ENCODE data around the gene ACADM.
"Not testable (repeated sequence)": the region's sequence is repeated elsewhere in the genome, so short reads cannot be mapped to it uniquely, and the experiment has no call there.

ACADM gene

DNA sequence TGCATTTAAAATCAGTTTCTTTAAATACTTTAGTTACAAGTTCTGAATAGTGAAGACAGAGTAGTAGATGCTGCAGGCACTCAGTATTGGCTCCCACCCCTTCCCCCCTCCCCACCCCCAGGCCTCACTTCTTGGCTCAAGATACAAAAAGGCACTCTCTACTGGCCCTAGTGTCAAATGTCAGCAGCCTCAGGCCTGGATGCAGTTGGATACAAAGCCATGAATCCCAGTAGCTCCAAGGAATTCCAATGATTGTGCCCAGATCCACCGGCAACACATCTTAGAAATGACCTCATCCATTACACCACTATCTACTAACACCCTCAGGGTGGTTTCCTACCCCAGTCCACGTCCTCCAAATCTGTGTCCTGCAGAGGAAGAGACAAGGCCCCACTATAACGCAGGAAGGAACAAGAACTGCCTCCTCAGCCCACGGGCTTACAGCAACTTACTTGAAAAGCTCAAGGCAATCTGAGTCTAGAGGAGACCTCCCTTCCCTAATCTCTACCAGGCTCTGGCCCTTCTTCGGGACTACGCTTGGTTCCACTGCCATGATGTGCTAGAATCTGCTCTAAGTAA lies 17.6 kb downstream of the ACADM start:
- no peak for DNase-seq

DNA sequence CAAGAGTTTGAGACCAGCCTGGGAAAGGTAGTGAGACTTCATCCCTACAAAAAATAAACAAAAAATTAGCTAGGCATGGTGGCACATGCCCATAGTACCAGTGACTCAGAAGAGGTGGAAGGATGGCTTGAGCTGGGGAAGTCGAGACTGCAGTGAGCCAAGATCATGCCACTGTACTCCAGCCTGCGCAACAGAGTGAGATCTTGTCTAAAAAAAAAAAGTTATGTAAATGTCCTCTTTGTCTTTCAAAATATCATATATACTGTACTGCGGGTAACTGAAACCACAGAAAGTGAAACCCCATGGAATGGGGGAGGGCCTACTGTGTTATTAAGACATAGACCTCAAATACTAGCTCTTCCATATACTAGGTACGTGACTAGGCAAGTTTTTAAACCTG lies 20.8 kb downstream of the ACADM start:
- DNase-seq: peak; percentile 14

DNA sequence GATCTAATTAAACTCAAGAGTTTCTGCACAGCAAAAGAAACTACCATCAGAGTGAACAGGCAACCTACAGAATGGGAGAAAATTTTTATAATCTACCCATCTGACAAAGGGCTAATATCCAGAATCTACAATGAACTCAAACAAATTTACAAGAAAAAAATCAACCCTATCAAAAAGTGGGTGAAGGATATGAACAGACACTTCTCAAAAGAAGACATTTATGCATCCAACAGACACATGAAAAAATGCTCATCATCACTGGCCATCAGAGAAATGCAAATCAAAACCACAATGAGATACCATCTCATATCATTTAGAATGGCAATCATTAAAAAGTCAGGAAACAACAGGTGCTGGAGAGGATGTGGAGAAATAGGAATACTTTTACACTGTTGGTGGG lies 32.7 kb downstream of the ACADM start:
- DNase-seq: not testable (repeated sequence)

GRCh38 chr1:75758543-75758942 lies 34.0 kb downstream of the ACADM start:
- not testable (repeated sequence) for DNase-seq

DNA sequence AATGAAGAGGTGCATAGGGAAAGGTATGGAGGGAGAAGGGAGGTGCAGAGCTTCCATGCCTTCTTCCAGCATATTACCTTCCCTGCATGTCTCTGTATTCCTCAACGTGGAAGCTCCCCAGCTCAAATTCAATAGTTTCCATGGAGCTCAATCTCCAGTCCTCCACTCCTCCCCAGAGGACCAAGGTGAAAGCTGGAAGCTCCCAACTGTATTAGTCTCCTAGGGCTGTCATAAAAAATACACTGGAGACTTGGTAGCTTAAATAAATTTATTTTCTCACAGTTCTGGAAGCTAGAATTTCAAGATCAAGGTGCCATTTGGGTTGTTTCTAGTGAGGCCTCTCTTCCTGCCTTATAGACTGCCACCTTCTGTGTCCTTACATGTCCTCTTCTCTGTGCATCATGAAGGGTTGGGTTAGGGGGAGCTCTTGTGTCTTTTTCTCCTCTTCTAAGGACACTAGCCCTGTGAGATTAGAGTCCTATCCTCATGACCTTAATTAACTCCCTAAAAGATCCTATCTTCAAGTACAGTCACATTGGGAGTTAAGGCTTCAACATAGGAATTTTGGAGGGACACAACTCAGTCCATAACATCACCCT lies 39.6 kb downstream of the ACADM start:
- DNase-seq: no peak

GRCh38 chr1:75765697-75766355 lies 41.3 kb downstream of the ACADM start:
- no peak for DNase-seq

GRCh38 chr1:75768016-75768415 lies 43.5 kb downstream of the ACADM start:
- no peak for DNase-seq

DNA sequence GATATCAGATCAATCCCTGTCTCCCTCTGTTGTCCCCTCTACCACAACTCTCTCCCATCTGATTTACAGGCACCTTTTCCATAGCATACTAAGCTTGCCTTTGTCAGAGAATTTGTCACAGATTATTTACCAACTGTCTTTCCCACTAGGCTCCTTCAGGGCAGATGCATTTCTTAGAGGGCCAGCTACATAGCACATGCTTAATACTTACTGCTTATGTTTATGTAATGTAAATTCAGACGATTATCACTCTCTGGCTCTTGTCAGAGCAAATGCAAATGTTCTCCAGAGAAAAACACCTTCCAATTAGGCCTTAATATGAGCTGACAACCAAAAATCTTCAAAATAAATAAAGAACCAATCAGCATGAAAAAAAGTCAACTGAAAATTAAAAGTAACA lies 46.3 kb downstream of the ACADM start:
- DNase-seq: no peak

DNA sequence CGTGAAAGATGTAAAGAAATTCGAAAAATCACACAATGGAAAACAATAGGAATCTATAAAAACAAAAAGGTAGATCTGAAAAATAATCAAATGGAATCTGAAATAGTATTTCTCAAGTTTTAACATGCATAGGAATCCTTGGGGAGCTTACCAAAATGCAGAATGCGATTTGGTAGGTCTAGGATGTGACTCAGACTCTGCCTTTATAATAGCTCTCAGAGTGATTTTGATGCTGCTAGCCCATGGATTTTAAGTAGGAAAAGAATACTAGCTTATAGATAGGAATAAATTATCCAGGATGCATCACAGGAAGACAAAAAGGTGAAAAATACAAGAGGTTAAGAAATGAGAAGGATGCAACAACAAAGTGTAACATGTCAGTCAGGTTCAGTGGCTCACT lies 47.5 kb downstream of the ACADM start:
- no peak for DNase-seq

GRCh38 chr1:75777812-75778211 lies 53.3 kb downstream of the ACADM start:
- DNase-seq: not testable (repeated sequence)

DNA sequence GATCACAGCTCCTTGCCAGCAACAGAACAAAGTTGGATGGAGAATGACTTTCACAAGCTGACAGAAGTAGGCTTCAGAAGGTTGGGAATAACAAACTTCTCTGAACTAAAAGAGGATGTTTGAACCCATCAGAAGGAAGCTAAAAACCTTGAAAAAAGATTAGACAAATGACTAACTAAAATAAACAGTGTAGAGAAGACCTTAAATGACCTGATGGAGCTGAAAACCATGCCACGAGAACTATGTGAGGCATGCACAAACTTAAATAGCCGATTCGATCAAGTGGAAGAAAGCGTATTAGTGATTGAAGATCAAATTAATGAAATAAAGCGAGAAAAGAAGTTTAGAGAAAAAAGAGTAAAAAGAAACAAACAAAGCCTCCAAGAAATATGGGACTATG lies 54.2 kb downstream of the ACADM start:
- not testable (repeated sequence) for DNase-seq

GRCh38 chr1:75780183-75780582 lies 55.7 kb downstream of the ACADM start:
- DNase-seq: peak; percentile 51

- DNase-seq: not testable (repeated sequence)
These were observed 59.4 kb downstream of the ACADM start for GRCh38 chr1:75783920-75784319.

DNA sequence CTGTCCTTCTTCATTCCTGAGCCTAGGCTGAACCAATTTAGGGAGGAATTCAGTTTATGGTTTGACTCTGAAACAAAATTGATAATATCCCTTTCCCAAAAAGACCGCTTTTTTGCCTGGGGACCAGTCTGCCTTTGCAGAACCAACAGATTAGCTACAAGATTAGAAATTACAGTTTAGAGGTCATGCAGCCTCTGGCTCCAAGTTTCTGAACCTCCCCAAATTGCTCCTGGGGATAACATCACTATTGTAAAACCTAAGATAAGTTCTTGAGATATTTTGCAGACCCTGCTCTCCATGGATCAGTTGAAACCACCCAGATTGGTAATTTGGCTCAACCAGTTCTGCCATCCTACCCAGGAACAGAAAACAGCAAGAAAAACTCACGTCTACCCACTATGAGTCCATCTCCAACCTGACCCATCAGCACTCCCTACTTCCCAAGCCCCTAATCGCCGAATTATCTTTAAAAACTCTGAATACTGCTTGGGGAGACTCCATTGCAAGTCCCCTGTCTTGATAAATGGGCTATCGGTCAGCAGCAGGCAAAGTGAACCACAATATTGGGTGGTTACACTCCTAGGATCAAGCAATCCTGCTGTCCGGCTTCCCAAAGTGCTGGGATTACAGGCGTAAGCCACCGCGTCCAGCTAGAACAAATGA lies 60.9 kb downstream of the ACADM start:
- DNase-seq: no peak

GRCh38 chr1:75785983-75786853 lies 61.7 kb downstream of the ACADM start, which contains the start of gene RABGGTB:
Gene RABGGTB (plus strand): TSS chr1:75786256. CDS start chr1:75786272, 16 bp downstream.
- DNase-seq: peak; percentile 97

DNA sequence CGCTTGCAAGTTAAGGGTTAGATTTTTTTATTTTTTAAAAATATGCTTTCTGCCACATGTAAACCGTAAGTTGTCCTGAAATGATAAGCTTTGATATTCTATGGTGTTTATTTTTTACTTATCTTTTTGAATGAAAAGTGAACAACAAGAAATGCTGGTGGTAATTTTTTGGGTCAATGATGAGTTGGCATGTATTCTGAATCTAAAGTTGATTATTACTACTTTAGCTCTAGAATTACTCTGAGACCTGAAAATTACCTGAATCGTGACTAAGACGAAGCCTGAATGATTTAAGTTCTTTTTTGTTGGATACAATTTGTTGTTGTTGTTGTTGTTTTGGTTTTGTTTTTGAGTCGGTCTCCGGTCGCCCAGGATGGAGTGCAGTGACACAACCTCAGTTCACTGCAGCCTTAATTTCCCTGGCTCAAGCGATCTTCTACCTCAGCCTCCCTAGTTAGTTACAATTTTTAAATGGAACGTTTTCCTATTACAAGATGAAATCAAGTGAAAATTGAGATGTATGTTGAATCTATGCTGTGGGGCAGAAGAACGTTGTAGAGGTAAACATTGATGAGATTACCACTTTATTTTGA lies 62.5 kb downstream of the ACADM start:
- no peak for DNase-seq

DNA sequence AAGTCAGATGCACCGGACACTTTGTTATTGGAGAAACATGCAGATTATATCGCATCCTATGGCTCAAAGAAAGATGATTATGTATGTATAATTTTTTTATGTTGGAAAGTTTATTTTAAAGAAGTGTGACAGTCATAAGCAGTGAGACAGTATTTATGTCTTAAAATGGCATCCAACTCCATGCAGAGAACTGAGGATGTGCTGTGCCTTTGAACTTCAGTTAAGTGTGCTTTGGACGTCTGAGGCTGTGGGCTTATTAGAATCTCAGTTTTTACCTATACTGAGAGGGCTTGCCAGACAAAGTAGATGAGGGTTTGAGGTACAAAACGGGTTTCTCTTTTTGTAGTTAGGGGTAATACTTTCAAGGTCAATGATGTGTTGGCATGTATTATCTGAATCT lies 63.0 kb downstream of the ACADM start:
- DNase-seq: no peak

DNA sequence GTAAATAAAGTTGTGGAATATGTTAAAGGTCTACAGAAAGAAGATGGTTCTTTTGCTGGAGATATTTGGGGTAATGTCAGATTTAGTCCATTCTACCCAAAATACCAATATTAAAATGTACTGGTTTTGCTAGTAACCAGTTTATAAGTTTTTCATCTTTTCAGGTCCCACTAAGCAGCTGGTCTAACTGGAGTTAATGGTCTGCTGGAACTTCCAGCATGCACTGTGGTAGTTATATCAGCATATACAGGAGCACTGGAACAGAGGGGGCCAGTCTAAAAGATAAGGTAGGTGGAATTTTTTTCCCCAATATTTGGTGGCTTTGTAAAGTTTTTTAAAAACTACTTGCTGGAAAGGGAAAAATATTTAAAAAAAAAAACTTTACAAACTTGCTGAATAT lies 65.5 kb downstream of the ACADM start:
- no peak for DNase-seq

DNA sequence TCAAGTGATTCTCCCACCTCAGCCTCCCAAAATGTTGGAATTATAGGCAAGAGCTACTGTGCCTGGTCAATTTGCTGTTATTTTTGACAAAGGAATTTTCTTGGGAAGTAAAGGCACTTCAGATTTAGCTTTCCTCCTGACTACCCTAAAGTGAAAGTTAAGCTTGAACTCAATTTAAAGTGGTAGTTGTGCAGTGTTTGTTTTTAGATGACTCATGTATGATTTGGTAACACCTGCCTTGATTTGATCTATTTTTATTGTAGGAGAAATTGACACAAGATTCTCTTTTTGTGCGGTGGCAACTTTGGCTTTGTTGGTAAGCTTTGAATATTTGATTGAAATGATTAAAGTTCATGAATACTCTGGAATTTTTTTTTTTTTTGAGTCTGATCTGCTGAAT lies 66.5 kb downstream of the ACADM start:
- no peak for DNase-seq

- DNase-seq: no peak
These were observed 67.6 kb downstream of the ACADM start for GRCh38 chr1:75792091-75792490.

DNA sequence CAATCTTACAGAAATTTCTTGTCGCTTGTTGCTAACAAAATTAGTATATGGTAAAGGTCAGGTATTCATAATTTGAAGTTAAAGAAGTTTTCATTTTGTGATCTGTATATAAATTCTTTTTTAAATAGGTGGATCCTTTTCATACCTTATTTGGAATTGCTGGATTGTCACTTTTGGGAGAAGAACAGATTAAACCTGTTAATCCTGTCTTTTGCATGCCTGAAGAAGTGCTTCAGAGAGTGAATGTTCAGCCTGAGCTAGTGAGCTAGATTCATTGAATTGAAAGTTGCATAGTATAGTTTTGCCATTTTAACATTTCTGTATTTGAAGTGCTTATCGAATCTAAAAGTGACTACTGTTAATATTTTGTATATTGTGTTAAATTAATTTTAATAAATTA lies 69.9 kb downstream of the ACADM start:
- DNase-seq: no peak

- DNase-seq: no peak
These were observed 71.2 kb downstream of the ACADM start for GRCh38 chr1:75795703-75796193.

Measured in activated CD4-positive, alpha-beta T cell treated with anti-CD3 and anti-CD28 coated beads, Interleukin-10, Interleukin-2, amounts not matched to agents 100 ng/mL and 50 ng/mL, durations not matched to agents 16 hours and 8 hours (primary cell).